OCI-LY3 (cell line): ENCODE results near the gene MOB1B.
"Not testable (repeated sequence)": the region's sequence is repeated elsewhere in the genome, so short reads cannot be mapped to it uniquely, and the experiment has no call there.

Source experiments
- CTCF ChIP-seq: fragments of 200-600, 300-600 bp; sonication (generic); IDR thresholded peaks from 2 replicates; pipeline ENCODE4 v1.5.1; 2014; ENCODE audit warnings: antibody characterized with exemption, low read length, low read depth
- EZH2phosphoT487 ChIP-seq: fragments of 200-600 bp; shearing (Covaris generic); IDR thresholded peaks from 2 replicates; pipeline ENCODE4 v1.6.1; 2018; ENCODE audit warnings: antibody characterized with exemption, mixed run types, low read depth

DNA sequence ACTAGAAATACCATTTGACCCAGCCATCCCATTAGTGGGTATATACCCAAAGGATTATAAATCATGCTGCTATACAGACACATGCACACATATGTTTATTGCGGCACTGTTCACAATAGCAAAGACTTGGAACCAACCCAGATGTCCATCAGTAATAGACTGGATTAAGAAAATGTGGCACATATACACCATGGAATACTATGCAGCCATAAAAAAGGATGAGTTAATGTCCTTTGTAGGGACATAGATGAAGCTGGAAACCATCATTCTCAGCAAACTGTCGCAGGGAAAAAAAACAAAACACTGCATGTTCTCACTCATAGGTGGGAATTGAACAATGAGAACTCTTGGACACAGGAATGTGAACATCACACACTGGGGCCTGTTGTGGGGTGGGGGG is 115.2 kb downstream of the MOB1B start:
- TF ChIP-seq CTCF, EZH2phosphoT487: not testable (repeated sequence)
